Thoracic aorta (tissue), 2 donors: ENCODE measurements around the gene MALSU1. TPM values are rescaled to one million over a fixed set of nuclear protein-coding genes. Genes with fewer than 3 reads are reported as not detected.

ENCODE experiments used
- ATAC-seq: fragments of 150-250 bp; one replicate; pipeline ENCODE4 v1.8.0; 2017; ENCODE audit warnings: low read depth; ENCODE audit not compliant: insufficient number of reproducible peaks, low FRiP score
- DNase-seq: peaks from one replicate; pipeline ENCODE4 v3.0.0-alpha.2; 2020; ENCODE audit warnings: low spot score
- H3K27ac ChIP-seq, 2 donors: fragments of 200-600 bp; sonication (generic); 1 replicate in 1 of 2; 2 replicates in 1 of 2; pipeline ENCODE4 v1.5.1; 2016; ENCODE audit warnings: mild to moderate bottlenecking in 2 of 2, moderate library complexity in 2 of 2
- H3K27me3 ChIP-seq: fragments of 200-600 bp; sonication (generic); replicated peaks from 2 replicates; pipeline ENCODE4 v1.6.0; 2016; ENCODE audit warnings: mild to moderate bottlenecking; ENCODE audit not compliant: insufficient read depth
- H3K36me3 ChIP-seq: fragments of 200-600 bp; sonication (generic); one replicate; pipeline ENCODE4 v1.5.1; 2016
- H3K4me1 ChIP-seq, 2 donors: fragments of 200-600 bp; sonication (generic); 1 replicate in 1 of 2; 2 replicates in 1 of 2; pipeline versions ENCODE4 v1.5.1 to v1.6.0; 2016; ENCODE audit warnings: low read depth in 2 of 2, mild to moderate bottlenecking in 1 of 2; ENCODE audit not compliant: control insufficient read depth in 1 of 2
- H3K4me3 ChIP-seq: fragments of 200-600 bp; sonication (generic); 2 replicates; pipeline ENCODE4 v1.5.1; 2016; ENCODE audit warnings: mild to moderate bottlenecking
- H3K9me3 ChIP-seq: fragments of 200-600 bp; sonication (generic); 2 replicates; pipeline ENCODE4 v1.5.1; 2016
- CTCF ChIP-seq: fragments of 200-600 bp; sonication (generic); IDR thresholded peaks from one replicate; pipeline ENCODE4 v1.5.1; 2019; ENCODE audit warnings: antibody characterized with exemption
- total RNA-seq, 2 donors: library from RNA; depleted of rRNA; stranded (reverse); fragments of >200 nt; gene quantifications; one replicate each; pipeline versions ENCODE4 v1.1.0 to v1.2.3, GENCODE V29; 2016

Gene MALSU1
- total RNA-seq, 2 donors from 2014 or later: 18.1 to 65.7 TPM

GRCh38 chr7:23285657-23286646 lies 13.2 kb upstream of the MALSU1 start:
- H3K4me3 ChIP-seq: no peak overlapping the region
- TF ChIP-seq CTCF: no peak
- no peaks in the 10 kb centered on the region for H3K9me3 ChIP-seq
- no peak overlapping the region for H3K27ac ChIP-seq
- H3K4me1 ChIP-seq: no peaks in the 10 kb centered on the region
- DNase-seq (no peak), ATAC-seq (no peak)
- no peaks in the 10 kb centered on the region for H3K27me3 ChIP-seq
- no peaks in the 10 kb centered on the region for H3K36me3 ChIP-seq

GRCh38 chr7:23287612-23288011 lies 11.5 kb upstream of the MALSU1 start:
- Histone ChIP-seq H3K4me3 (no peak overlapping the region), H3K27me3 (no peaks in the 10 kb centered on the region), H3K4me1 (no peaks in the 10 kb centered on the region), H3K36me3 (no peaks in the 10 kb centered on the region), H3K27ac (no peak overlapping the region), H3K9me3 (no peaks in the 10 kb centered on the region)
- no peak for TF ChIP-seq CTCF
- DNase-seq: no peak
- ATAC-seq: no peak

- DNase-seq (no peak), ATAC-seq (no peak)
- no peaks in the 10 kb centered on the region for H3K27me3 ChIP-seq
- no peak overlapping the region for H3K27ac ChIP-seq
- no peak for TF ChIP-seq CTCF
- H3K4me3 ChIP-seq: no peak overlapping the region
- no peaks in the 10 kb centered on the region for H3K9me3 ChIP-seq
- H3K36me3 ChIP-seq: no peaks in the 10 kb centered on the region
- H3K4me1 ChIP-seq: no peaks in the 10 kb centered on the region
Measured at GRCh38 chr7:23290993-23291392, 8.1 kb upstream of the MALSU1 start.

- Histone ChIP-seq H3K27ac (no peak overlapping the region), H3K36me3 (no peaks in the 10 kb centered on the region), H3K27me3 (no peaks in the 10 kb centered on the region), H3K9me3 (no peaks in the 10 kb centered on the region), H3K4me1 (no peaks in the 10 kb centered on the region), H3K4me3 (no peak overlapping the region)
- no peak for TF ChIP-seq CTCF
- DNase-seq (no peak), ATAC-seq (no peak)
Measured at GRCh38 chr7:23291957-23292560, 7.1 kb upstream of the MALSU1 start.

GRCh38 chr7:23292623-23293022 lies 6.5 kb upstream of the MALSU1 start:
- TF ChIP-seq CTCF: no peak
- Histone ChIP-seq H3K27me3 (no peaks in the 10 kb centered on the region), H3K36me3 (no peaks in the 10 kb centered on the region), H3K4me1 (no peaks in the 10 kb centered on the region), H3K9me3 (no peaks in the 10 kb centered on the region), H3K27ac (no peak overlapping the region), H3K4me3 (no peak overlapping the region)
- ATAC-seq: no peak
- DNase-seq: no peak
